Upper lobe of left lung (tissue), 4 donors: ENCODE measurements around the gene RGCC.

Experiments
- POLR2AphosphoS5 ChIP-seq, 2 donors: sonication (generic); formaldehyde crosslinking; IDR thresholded peaks; one replicate each; pipeline ENCODE4 v1.5.1; 2017; ENCODE audit warnings: antibody characterized with exemption in 2 of 2
- TF ChIP-seq, protein P1 (sequence below), 6 experiments: fragments of 450-650 bp in 4 of 6; fragments of 200-600 bp in 2 of 6; sonication (generic) in 2 of 6; IDR thresholded peaks; one replicate each; pipeline ENCODE4 v1.5.1; 2016 to 2019; ENCODE audit warnings: antibody characterized with exemption in 6 of 6

DNA sequence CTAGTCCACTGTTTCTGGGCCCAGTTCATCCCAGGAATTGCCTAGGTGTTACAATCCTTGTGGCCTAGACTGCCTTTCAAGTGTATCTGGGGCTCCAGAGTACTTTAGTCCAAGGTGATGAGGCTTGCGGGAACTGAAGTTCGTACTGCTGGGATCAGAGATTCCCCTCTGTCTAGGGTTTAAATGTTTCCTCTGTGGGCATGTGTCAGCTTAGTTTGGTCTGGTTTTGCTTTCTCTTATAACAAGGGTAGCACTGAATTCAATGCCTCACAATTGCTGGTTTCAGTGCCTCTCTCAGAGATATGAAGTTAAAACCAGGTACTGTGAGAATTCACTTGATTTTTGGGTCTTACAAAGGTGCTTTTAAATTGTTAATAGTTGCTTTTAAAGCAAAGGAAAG, 30.8 kb downstream of the RGCC start:
- TF ChIP-seq, protein P1, sequence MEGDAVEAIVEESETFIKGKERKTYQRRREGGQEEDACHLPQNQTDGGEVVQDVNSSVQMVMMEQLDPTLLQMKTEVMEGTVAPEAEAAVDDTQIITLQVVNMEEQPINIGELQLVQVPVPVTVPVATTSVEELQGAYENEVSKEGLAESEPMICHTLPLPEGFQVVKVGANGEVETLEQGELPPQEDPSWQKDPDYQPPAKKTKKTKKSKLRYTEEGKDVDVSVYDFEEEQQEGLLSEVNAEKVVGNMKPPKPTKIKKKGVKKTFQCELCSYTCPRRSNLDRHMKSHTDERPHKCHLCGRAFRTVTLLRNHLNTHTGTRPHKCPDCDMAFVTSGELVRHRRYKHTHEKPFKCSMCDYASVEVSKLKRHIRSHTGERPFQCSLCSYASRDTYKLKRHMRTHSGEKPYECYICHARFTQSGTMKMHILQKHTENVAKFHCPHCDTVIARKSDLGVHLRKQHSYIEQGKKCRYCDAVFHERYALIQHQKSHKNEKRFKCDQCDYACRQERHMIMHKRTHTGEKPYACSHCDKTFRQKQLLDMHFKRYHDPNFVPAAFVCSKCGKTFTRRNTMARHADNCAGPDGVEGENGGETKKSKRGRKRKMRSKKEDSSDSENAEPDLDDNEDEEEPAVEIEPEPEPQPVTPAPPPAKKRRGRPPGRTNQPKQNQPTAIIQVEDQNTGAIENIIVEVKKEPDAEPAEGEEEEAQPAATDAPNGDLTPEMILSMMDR (IDR thresholded peaks at IDR 0.05): no peak
- TF ChIP-seq POLR2AphosphoS5 (IDR thresholded peaks at IDR 0.05): no peak
